D721Med (cell line): ENCODE data around the gene BLNK.

Experiments
- DNase-seq: peaks from one replicate; pipeline ENCODE4 v3.0.0; 2011; ENCODE audit warnings: low spot score; ENCODE audit not compliant: insufficient read length
- FAIRE-seq: peaks from 2 replicates; lab custom pipeline; 2011; peaks lifted over from hg19 to GRCh38; lab: Jason Lieb, UNC
- CTCF ChIP-seq: IDR thresholded peaks from 2 replicates; pipeline ENCODE4 v1.5.1; 2012; ENCODE audit warnings: mild to moderate bottlenecking, control low read depth; ENCODE audit not compliant: insufficient read depth; ENCODE audit errors: missing control alignments

BLNK gene

DNA sequence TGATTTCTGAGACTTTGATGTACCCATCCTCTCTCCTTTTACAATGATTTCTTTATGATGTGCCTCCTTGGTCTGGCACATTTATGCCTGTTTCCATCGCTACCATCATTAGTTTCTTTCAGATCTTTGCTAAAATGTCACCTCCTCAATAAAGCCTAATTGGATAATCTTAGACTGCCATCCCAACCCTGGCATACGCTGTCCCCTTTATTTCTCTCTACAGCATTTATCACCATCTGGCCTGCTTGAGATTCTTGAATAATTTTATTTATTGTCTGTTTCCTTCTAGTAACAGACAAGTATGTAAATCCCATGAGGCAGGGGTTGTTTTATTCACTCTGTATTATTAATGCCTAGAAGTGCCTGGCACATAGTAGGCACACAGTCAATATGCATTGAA, 26.1 kb upstream of the BLNK start:
- DNase-seq = no peak
- no peak for FAIRE-seq
- TF ChIP-seq CTCF = no peak

DNA sequence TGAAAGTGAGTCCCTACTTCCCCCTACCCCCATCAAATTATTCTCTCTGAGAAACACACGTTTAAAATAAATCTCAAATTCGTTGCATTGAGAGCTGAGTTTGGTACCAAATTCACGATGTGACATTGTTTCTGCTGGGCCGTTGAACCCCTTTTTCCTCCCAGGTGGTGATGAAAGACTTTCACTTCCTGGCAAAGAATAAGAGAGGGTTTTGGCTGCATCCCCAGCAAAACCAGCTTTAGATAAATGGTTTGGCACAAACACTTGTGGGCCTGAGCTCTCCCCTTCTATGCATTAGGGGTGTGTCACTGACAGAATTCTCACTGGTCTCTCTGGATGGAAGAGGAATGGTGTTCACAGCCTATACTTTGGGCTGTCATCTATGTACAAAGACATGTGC, 24.1 kb upstream of the BLNK start:
- no peak for TF ChIP-seq CTCF
- no peak for FAIRE-seq
- DNase-seq = no peak

DNA sequence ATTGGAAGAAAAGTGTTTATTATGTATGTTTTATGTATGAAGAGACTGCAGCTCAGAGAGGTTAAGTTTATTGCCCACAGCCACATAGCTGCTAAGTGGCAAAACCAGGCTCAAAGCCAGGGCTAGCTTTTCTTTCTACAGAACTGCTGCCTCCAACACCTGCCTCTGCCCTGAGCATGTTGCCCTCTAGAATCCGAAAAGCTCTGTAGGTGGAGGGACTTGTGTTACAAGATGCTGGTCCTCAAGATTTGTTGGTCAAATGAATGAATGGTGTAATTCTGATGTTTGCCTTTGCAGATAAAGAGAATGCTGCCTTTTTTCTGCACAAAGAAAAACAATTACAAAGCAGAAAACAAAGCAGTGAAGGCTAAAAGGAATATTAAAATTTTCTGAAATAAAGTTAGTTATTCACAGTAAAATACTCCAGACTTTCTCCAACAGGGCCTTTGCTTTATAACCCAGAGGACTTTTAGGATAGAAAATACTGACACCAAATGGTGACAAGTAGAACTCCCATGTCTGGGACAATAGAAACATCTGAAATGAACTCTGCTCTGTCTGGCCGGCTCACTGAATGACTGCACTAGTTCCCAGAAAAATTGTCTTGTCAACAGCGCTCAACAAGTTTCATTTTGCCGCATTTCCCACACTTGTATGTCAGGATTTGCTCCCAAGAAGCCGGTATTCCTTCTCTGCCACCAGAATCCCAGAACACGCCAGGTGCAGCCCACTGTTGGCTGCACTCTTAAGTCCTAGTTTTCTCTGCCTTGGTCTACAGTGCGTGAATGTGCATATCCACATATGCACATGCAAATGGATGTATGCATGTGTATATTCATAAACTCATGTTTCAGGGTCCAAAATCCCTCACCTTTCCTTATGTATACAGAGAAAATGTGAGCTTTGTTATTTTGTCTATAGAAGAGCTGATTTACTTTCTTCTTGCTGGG, 21.9 kb upstream of the BLNK start:
- FAIRE-seq (no peak), DNase-seq (no peak)
- peak; percentile 54 for TF ChIP-seq CTCF

DNA sequence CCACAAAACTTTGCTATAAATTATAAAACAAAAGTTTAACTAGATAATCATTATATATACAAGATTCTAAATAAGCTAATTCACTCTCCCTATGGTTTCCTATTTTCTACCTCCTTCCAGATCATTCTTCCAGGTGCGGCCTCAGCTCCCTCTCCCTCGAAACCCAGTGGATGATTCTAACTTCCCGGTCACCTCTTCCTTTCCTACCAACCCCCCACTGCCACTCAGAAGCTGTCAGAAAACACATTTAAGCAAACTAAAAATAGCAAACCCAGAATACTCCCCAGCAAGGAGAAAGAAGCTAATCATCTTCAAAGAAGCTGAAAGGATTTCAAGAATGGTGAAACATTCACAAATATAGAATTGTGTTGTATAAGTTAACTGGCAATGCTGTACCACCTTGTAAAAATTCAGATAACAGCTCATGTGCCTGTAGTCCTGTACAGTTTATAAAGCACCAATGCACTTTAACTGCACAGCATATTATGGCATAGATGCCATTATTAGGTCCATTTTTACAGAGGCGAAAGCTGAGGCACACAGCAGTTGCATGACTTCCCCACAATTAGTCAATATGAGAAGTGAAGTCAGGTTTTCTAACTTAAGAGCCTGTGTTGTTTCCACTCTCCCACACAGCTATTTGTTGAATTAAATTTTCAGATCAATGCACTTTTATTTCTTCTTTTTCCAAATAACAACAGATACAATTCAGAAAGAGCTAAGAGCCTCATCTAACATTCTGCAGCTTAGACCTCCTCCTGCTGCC, 19.2 kb upstream of the BLNK start:
- no peak for FAIRE-seq
- TF ChIP-seq CTCF = no peak
- no peak for DNase-seq

DNA sequence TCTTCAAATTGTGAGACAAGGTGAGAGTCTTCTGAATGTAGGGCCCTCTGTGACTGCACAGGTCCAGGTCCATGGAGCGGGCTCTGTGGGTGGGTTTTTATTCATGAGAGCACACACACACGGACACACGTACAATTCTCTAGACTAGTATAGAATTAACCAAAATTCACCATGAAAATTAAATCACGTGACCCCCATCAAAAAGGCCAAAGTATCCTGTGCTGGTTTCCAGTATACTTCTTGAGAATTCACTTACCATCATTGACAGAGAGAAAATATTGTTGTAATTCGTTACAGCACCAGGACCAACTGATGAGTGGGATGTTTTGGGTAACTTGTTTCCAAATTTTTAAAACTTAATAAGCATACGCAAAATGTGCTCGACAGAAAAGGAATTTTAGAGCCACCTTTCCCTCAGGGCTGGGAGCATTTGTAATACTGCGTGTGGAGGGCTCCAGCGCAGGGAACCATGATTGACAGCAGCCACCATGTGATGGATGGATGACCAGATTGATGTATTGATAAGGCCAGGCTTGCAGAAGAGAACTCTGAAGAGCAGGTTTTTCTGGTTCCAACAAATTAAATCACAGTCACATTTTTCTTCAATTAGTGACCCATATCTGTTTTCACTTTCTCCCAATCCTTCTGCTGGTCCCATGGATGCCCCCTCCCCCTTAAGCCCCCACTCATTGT, 18.0 kb upstream of the BLNK start:
- FAIRE-seq = no peak
- no peak for DNase-seq
- TF ChIP-seq CTCF = no peak

- FAIRE-seq (no peak), DNase-seq (no peak)
- no peak for TF ChIP-seq CTCF
Measured at GRCh38 chr10:96288151-96288621, 16.8 kb upstream of the BLNK start.
